Left lung (tissue), 10 donors: ENCODE data around the gene AP1AR. TPM values are rescaled to one million over a fixed set of nuclear protein-coding genes. Genes with fewer than 3 reads are reported as not detected.

Experiments used
- ATAC-seq: fragments of 200-7000 bp; cut with Tn5 transposase; one replicate; pipeline ENCODE4 v1.9.1; 2020; ENCODE audit warnings: moderate library complexity
- DNase-seq, 4 donors: peaks; one replicate each; pipeline ENCODE4 v3.0.0-alpha.2; 2013 to 2020
- H3K27ac ChIP-seq, 2 donors: fragments of 200-600 bp; sonication (generic) in 1 of 2; one replicate each; pipeline versions ENCODE4 v1.5.0 to v1.8.0; 2020 to 2021
- H3K27me3 ChIP-seq, 2 donors: fragments of 200-600 bp; sonication (generic) in 1 of 2; one replicate each; pipeline versions ENCODE4 v1.5.0 to v1.8.0; 2020 to 2021
- H3K36me3 ChIP-seq, 2 donors: fragments of 200-600 bp; sonication (generic) in 1 of 2; one replicate each; pipeline versions ENCODE4 v1.5.0 to v1.8.0; 2020 to 2021
- H3K4me1 ChIP-seq, 2 donors: fragments of 200-600 bp; one replicate each; pipeline ENCODE4 v1.8.0; 2021
- H3K4me3 ChIP-seq, 2 donors: fragments of 200-600 bp; sonication (generic) in 1 of 2; one replicate each; pipeline versions ENCODE4 v1.5.0 to v1.8.0; 2020 to 2021; ENCODE audit warnings: mild to moderate bottlenecking in 1 of 2
- H3K9me3 ChIP-seq, 2 donors: fragments of 200-600 bp; sonication (generic) in 1 of 2; one replicate each; pipeline versions ENCODE4 v1.5.0 to v1.8.0; 2020 to 2021
- intact Hi-C, 2 donors: fragments of 100-400 bp; cut with DNase I; formaldehyde crosslinking; loops; one replicate each; pipeline versions ENCODE4 v1.11.2 to v1.14.2; 2022
- polyA plus RNA-seq, 6 donors: library from polyadenylated mRNA; unstranded; fragments of 120-200 nt; gene quantifications; one replicate each; pipeline ENCODE4 v1.2.1, GENCODE V29; 2013; ENCODE audit not compliant: insufficient read length in 6 of 6
- total RNA-seq, 2 donors: library from RNA; stranded (reverse); fragmentation: NEBNext Ultra II Directional; extraction: Animal tissue kit (Norgen Biotek cat#: 25700); gene quantifications; one replicate each; pipeline ENCODE4 v1.2.1, GENCODE V29; 2021
- TF ChIP-seq, protein P1 (sequence below), 2 donors: fragments of 200-600 bp; sonication (generic) in 1 of 2; IDR thresholded peaks; one replicate each; pipeline versions ENCODE4 v1.5.0 to v1.8.0; 2021; ENCODE audit warnings: antibody characterized with exemption in 2 of 2
- donor health status: DM: no; HTN: yes; CAD: no.
- donor health status: DM: no; HTN: no; CAD: no.

Gene AP1AR
- total and polyA plus RNA-seq, 8 donors, result 15.8 to 34.9 (median 29.6) TPM

DNA sequence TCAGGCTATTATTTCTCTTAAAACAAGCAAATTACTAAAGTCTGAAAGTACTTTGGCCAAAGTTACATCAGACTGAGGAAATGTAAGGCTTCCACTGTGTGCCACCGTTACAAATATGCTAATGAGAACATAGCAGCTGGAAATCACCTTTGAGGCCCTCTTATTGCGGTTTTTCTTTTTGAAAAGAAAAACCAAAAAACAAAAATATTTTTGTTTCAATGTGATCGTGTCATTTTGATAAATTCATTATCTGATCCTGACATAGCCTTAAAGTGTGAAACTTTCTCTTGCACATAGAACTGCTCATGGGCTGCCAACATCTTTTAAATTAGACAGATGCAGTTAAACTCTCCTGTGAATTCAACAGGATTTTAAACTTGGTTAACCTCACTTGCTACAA is 56.9 kb downstream of the AP1AR start:
- intact Hi-C loops, result no loop called here
- no peak overlapping the region for H3K4me3 ChIP-seq
- peak overlapping the region in 1 of 2 donors; percentile 90 for H3K27ac ChIP-seq

DNA sequence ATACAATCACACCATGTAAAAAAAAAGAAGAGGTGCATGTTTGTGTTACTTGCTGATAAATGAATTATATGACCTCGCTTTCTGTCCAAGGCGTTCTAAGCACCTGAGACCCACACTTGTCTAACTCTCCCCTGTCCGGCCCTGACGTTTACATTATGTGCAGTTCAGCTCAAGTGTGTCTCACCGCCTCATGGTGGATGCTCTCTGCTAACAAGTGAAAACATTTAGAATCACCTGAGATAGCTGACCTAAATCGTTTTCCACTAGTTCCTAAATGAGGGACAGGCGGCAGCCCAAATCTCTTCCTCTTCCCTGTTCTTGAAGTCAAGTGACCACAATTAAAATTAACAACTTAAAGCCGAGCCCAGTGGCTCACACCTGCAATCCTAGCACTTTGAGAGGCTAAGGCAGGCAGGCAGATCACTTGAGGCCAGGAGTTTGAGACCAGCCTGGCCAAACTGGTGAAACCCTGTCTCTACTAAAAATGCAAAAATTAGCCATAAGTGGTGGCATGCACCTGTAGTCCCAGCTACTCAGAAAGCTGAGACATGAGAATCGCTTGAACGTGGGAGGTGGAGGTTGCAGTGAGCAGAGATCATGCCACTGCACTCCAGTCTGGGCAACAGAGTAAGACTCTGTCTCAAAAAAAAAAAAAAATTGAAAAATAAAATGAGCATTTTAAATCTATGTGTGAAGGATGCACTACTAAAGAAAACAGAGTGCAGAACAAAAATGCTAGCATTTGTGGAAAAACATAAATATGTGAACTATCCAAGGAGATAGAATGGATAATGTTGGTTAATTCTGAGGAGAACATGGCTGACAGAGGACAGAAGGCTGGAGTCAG is 58.0 kb downstream of the AP1AR start:
- intact Hi-C loops, result no loop called here

More for the DNA sequence above, 56.9 kb downstream of the AP1AR start:
- Histone ChIP-seq H3K9me3 (no peaks in the 10 kb centered on the region), H3K4me1 (peaks cover 0 to 59% of the 10 kb centered on the region in 2 donors), H3K36me3 (no peaks in the 10 kb centered on the region), H3K27me3 (no peaks in the 10 kb centered on the region)
- TF ChIP-seq, protein P1, sequence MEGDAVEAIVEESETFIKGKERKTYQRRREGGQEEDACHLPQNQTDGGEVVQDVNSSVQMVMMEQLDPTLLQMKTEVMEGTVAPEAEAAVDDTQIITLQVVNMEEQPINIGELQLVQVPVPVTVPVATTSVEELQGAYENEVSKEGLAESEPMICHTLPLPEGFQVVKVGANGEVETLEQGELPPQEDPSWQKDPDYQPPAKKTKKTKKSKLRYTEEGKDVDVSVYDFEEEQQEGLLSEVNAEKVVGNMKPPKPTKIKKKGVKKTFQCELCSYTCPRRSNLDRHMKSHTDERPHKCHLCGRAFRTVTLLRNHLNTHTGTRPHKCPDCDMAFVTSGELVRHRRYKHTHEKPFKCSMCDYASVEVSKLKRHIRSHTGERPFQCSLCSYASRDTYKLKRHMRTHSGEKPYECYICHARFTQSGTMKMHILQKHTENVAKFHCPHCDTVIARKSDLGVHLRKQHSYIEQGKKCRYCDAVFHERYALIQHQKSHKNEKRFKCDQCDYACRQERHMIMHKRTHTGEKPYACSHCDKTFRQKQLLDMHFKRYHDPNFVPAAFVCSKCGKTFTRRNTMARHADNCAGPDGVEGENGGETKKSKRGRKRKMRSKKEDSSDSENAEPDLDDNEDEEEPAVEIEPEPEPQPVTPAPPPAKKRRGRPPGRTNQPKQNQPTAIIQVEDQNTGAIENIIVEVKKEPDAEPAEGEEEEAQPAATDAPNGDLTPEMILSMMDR (IDR thresholded peaks at IDR 0.05), result no peak
- no peak for DNase-seq
- no peak for ATAC-seq

DNA sequence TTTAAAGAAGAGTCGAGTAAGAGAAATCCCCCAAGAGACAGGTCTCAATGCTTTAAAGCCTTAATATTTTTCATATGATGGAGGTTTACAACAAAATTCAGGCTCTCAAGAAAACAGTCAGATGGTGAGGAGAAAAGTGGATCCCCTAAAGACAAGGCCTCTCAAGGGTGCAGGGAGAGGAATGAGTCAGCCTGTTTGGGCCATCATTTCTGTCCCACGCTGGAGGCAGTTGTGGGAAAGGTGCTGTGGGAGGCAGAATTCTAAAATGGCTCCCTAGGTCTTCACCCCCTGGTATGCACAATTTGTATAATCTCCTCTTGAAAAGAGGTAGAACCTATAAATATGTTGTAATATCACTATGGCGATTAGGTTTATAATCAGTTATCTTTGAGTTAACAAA is 58.8 kb downstream of the AP1AR start:
- ATAC-seq (no peak), DNase-seq (no peak)
- peaks cover 0 to 47% of the 10 kb centered on the region in 2 donors for H3K4me1 ChIP-seq
- H3K27ac ChIP-seq, result peak overlapping the region in 1 of 2 donors; percentile 90
- H3K9me3 ChIP-seq, result no peaks in the 10 kb centered on the region
- intact Hi-C loops, result no loop called here
- no peaks in the 10 kb centered on the region for H3K36me3 ChIP-seq
- TF ChIP-seq, protein P1 (IDR thresholded peaks at IDR 0.05), result no peak
- no peaks in the 10 kb centered on the region for H3K27me3 ChIP-seq
- no peak overlapping the region for H3K4me3 ChIP-seq

More for the DNA sequence above, 58.0 kb downstream of the AP1AR start:
- Histone ChIP-seq H3K27me3 (no peaks in the 10 kb centered on the region), H3K36me3 (no peaks in the 10 kb centered on the region), H3K27ac (peak overlapping the region in 1 of 2 donors; percentile 90), H3K4me3 (no peak overlapping the region), H3K4me1 (peaks cover 0 to 48% of the 10 kb centered on the region in 2 donors), H3K9me3 (no peaks in the 10 kb centered on the region)
- DNase-seq (no peak), ATAC-seq (no peak)
- TF ChIP-seq, protein P1 (IDR thresholded peaks at IDR 0.05), result no peak

DNA sequence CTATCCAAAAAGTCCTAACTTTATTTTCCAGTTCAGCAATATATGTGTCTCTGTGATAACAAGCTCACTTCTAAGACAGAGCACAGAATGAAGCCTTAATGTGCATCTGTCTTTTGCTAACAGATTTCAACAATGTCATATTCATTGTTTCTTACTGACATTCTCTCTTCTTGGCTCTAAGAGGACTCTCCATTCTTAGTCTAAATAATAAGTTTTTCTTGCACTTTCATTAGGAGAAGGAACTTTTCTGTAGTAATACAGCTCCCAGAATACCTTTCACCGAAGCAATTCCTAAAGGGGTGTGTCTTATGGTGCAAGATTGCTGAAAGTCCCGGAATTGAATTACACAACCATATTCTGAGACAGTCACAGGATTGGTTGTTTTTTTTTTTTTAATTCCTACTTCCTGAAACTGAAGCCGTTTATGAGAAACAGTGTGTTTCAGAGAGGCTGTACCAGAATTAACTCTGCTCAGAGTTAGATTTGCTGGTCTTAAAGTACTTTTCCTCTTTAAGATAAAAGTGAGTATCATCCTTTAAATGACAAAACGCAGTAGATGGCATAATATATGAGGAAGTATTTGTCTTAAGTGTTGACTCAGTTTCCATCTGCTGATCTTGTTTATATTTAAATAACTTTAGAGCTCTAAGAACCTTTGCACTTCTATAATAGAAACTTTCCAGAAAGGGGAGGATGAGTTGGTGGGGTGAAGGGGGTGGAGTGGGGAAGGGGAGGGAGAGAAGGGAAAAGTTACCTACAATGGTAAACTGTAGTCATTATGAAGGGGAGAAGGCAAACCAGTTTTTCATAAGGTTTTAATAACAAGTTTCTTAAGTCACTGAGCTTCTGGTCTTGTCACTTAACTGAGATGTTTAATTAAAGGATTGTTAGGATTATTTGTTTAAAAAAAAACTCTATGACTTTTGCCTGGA is 65.6 kb downstream of the AP1AR start, which contains the start of gene ALPK1:
Gene ALPK1 (plus strand): TSS at position 421 of the 932 bp plus-strand sequence.
- TF ChIP-seq, protein P1 (IDR thresholded peaks at IDR 0.05), result no peak
- Histone ChIP-seq H3K4me3 (peak within 1 kb of the TSS; percentile 26 to 48), H3K27ac (peak within 1 kb of the TSS; percentile 72 to 94), H3K36me3 (no peaks in the 10 kb centered on the region), H3K9me3 (no peaks in the 10 kb centered on the region), H3K4me1 (peaks cover 0 to 39% of the 10 kb centered on the region in 2 donors), H3K27me3 (no peaks in the 10 kb centered on the region)
- intact Hi-C loops, result no loop called here
- DNase-seq, result peak in 2 of 4 donors; percentile 75 to 90
- peak; percentile 97 for ATAC-seq
